Hippocampal formation (tissue), 2 donors: ENCODE data around the gene EPG5.

Source experiments
- DNase-seq, 2 donors: peaks; one replicate each; lab custom pipeline; 2025; lab: John Stamatoyannopoulos, UW

The EPG5 gene

GRCh38 chr18:45916302-45916701 lies 50.8 kb downstream of the EPG5 start:
- no peak for DNase-seq

DNA sequence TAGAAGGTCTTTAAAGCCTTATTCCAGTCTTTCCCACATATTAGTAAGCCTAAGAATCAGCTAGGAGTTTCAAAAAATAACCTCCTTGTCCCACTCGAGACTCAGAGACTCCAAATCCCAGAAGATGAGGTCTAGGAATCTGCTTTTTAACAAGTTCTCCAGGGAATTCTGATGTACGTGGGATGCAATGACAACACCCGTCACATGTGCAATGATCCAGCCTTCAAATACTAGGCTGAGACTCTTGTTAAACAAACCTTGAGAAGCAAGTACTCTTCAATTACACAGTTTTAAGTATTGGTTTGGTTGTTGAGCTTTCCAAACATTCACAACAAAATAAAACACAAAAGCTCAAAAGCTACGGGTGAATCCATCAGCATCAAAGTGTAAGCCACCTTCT lies 53.9 kb downstream of the EPG5 start:
- no peak for DNase-seq

- DNase-seq, result no peak
Measured at GRCh38 chr18:45910405-45911023, 56.6 kb downstream of the EPG5 start.

DNA sequence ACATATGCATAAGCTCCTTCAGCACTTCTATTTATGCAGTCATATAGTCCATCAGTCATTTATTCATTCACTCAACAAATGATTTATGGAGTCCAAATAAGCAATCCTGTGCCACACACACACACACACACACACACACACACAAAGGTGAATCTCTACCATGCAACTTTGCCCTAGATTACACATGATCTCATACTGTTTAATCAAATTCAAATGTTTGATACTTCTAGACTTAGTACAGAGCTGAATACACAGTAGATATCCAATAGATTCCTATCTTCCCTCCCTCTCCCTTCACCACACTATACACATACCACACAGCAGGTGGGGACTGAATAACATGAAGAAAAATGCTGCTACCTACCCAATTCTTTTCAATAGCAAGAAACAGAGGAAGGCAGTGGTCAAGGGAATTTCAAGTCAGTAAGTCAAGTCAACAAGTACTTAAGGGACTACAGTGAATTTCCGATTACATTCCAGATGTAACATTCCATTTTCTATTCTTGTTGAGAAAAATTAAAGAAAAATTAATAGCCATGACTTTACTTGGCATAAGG lies 65.4 kb downstream of the EPG5 start:
- no peak for DNase-seq

- no peak for DNase-seq
Measured at GRCh38 chr18:45900623-45901022, 66.5 kb downstream of the EPG5 start.

DNA sequence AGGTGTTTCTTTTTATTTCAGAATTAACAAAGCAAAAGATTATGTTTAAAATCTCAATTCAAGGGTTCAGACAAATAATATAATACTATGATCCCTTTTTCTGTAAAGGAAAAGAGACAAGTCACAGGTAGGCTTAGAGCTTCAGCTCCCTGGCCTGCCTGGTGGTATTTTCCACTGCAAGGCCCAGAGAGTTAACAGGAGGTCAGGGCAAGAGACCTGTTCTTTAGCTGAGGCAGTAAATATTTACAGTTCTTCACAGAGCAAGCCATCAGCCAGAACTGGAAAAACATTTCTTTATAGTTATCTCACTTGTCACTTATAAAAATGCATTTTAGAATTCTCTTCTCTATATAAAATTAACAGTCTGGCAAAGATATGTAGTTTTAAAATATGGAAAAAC lies 70.1 kb downstream of the EPG5 start:
- no peak for DNase-seq

DNA sequence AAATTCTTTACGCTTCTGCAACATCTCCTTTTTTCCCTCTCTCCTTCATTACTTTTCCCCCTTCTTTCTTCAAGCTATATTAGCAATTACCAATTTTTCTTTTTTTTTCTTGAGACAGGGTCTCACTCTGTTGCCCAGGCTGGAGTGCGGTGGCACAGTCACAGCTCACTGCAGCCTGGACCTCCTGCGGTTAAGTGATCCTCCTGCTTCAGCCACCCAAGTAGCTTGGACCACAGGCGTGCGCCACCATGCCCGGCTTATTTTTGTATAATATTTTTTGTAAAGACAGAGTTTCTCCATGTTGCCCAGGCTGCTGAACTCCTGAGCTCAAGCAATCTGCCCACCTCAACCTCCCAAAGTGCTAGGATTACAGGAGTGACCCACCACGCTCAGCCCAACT lies 70.7 kb downstream of the EPG5 start:
- DNase-seq, result no peak

DNA sequence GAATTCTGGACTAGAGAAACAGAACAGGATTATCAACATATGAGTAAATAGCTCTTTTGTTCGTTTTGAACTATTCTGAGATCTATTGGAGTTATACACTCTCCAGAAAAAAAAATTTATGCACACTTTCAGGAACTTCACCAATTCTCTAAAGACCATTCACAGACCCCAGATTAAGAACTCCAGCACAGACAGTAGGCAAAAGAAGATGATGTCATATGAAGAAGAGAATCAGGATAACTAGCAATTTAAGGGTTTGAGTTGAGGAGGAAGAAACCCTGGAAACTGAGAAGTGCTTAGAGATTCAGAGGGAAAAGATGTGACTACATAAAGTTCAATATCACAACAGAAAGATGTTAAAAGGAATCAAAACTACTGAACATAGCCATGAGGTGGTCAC lies 71.8 kb downstream of the EPG5 start:
- DNase-seq, result no peak

DNA sequence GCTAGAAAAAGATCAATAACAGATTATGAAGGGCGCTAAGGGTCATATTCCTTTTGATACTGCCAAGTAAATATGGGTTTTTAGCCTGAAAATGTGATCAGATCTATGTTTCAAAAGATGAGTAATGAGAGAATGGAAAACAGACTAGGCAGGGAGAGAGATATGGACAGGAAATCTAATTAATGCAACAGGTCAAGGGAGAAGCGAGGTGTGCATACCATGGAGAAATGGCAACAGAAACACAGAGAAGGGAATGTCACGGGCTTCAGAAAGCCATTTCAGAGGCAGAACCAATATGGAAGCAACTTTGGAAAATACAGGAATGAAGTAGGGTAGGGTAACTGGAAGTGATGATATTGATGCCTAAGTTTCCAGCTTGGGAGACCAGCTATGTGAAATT lies 72.3 kb downstream of the EPG5 start:
- DNase-seq, result no peak

DNA sequence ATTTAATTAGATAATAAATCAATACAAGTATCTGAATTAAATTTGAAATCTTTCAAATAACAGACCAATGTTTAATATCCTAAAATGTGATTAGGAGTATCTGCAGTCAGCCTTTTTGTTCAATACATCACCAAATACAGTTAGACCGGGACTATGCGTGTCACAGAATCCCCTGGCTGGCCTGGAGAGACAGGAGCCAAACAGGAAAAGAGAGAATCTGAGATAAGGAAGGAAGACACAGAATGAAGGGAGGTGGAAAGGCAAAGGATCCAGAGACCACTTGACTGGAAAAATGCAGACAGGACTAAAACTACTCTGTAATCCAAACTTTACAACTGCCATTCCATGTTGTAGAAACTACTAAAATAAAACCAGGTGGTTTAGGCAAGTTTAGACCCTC lies 75.3 kb downstream of the EPG5 start:
- no peak for DNase-seq

GRCh38 chr18:45890606-45891005 lies 76.5 kb downstream of the EPG5 start:
- no peak for DNase-seq

- DNase-seq, result no peak
Measured at GRCh38 chr18:45889419-45890064, 77.6 kb downstream of the EPG5 start.

GRCh38 chr18:45887585-45887984 lies 79.5 kb downstream of the EPG5 start:
- no peak for DNase-seq

DNA sequence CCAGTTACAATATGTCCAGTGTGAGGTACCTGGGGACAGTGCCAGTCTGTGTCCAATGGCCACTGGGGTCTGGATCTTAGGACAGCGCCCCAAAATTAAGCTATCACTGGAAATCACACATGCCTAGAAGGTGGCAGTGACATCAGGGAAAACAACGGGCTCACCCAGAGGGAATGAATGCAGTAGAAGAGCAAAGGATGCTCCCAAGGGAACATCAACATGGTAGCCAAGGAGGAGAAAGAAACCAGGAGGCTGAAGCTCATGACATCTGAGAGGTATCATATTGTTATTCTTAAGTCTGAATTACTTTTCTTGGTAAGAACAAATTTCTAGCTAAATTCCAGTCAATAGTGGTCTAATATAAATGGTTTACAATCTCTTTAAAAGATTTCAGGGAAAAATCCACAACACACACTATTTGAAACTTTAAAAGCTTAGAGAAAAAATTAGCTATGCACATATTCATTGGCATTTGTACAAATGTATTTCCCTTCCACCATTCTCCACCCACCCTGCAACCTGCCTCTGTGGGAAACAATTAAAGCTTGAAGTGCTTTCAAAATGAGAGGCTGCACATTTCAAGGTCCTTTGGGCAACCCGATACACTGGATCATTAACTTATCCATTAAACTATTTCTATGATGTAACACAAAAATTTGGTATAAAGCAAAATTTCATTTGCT lies 86.1 kb downstream of the EPG5 start:
- no peak for DNase-seq

GRCh38 chr18:45879681-45880655 lies 87.2 kb downstream of the EPG5 start:
- peak; percentile 20 to 32 for DNase-seq

DNA sequence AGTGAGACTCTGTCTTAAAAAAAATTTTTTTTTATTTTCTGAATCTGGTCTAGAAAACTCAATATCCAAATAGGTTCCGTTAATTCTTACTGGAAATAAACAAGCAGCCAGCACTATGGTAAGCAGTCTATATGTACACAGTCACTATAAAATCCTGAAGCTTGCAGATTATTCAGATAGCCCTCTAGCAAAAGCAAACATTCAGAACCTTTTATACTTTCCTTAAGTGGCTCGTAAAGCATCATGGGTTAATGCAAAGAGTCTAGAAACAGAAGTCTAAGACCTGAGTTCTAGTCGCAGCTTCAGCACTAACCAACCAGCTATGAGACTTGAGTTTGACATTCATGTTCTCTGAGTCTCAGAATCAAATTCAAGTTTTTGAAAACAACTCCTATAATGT lies 89.7 kb downstream of the EPG5 start:
- no peak for DNase-seq

GRCh38 chr18:45876161-45876560 lies 91.0 kb downstream of the EPG5 start:
- no peak for DNase-seq

GRCh38 chr18:45874491-45875184 lies 92.5 kb downstream of the EPG5 start:
- no peak for DNase-seq

DNA sequence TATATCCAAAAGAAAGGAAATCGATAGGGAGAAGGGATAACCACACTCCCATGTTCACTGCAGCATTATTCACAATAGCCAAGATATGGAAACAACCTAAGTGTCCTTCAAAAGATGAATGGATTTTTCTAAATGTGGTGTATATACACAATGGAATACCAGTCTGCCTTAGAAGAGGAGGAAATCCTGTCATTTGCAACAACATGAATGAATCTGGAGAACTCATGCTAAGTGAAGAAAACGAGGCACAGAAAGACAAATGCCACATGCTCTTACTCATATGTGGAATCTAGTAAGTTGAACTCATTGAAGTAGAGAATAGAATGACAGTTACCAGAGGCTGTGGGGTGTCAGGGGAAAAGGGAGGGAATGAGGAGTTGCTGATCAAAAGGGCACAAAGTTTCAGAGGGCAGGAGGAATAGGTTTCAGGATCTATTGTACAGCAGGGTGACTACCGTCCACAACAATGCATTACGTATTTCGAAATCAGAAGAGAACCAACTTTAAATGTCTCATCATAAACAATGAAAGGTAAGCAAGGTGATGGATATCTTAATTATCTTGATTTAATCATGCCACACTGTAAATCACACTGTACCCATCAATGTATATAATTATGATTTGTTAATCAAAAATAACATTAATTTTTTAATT lies 95.6 kb downstream of the EPG5 start:
- no peak for DNase-seq

DNA sequence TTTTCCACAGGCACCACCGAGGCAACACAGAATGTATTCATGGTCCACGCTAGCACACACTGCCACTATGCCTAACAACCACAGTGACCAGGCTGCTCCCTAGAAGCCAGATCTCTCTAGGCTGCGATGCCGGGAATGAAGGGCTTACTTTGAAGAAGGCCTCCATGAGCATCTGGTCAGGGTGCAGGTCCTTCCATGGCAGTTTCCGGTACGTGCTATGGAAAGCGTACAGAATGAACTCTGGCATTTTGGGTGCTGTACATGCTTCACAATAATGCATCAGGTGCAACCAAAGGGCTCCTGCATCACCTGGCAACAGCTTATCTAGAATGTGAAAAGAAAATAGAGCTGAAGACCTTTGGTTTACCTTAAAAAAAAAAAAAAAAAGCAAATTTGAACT lies 96.7 kb downstream of the EPG5 start:
- DNase-seq, result no peak

DNA sequence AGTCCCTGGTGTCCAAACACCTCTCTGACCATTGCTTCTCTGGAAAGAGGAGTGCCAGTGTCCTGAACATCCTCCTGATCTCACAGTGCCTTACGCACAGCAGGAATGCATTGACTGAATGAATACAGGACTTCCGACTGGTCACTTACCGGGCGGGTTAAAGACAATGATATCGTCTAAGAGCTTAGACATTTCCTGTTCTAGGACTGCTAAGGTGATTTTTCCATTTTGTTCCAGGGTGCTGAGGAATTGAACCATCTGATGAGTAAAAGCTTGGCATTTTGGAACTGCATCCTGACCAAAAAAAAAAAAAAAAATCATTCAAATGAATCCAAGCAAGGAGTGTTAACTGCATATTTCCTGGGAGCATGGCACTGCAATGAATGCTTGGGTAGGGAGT lies 101.7 kb downstream of the EPG5 start:
- no peak for DNase-seq
